ENCODE results near the gene MPND.

MPND gene

GRCh38 chr19:4343370-4344307 is at the start of gene MPND:
MPND (plus strand) TSS chr19:4343562; CDS start chr19:4343594, 32 bp downstream.
- no peak for DNase-seq (ENCODE audit: low read depth)

GRCh38 chr19:4294389-4294788 is 49.0 kb upstream of the MPND start:
- DNase-seq (ENCODE audit: low read depth): no peak

GRCh38 chr19:4295972-4296771 is 47.2 kb upstream of the MPND start:
- DNase-seq (ENCODE audit: low read depth): no peak

- DNase-seq (ENCODE audit: low read depth): no peak
These were observed 45.2 kb upstream of the MPND start for GRCh38 chr19:4297901-4298809.

- DNase-seq (ENCODE audit: low read depth): no peak
These were observed 44.4 kb upstream of the MPND start for GRCh38 chr19:4298810-4299550.

GRCh38 chr19:4300589-4300988 is 42.8 kb upstream of the MPND start:
- no peak for DNase-seq (ENCODE audit: low read depth)

GRCh38 chr19:4301590-4302242 is 41.6 kb upstream of the MPND start:
- no peak for DNase-seq (ENCODE audit: low read depth)

GRCh38 chr19:4302243-4302640 is 41.1 kb upstream of the MPND start, which contains the start of gene TMIGD2:
TMIGD2 (minus strand) TSS chr19:4302389; CDS start chr19:4302385, 4 bp downstream.
- DNase-seq (ENCODE audit: low read depth): no peak

- no peak for DNase-seq (ENCODE audit: low read depth)
These were observed 39.4 kb upstream of the MPND start for GRCh38 chr19:4303819-4304537.

GRCh38 chr19:4304538-4305256 is 38.7 kb upstream of the MPND start, which contains the start of gene FSD1:
FSD1 (plus strand) TSS chr19:4304598; CDS start chr19:4304747, 149 bp downstream.
- no peak for DNase-seq (ENCODE audit: low read depth)

GRCh38 chr19:4305257-4305612 is 38.1 kb upstream of the MPND start:
- DNase-seq (ENCODE audit: low read depth): no peak

- no peak for DNase-seq (ENCODE audit: low read depth)
These were observed 37.7 kb upstream of the MPND start for GRCh38 chr19:4305659-4306058.

GRCh38 chr19:4310247-4311121 is 32.9 kb upstream of the MPND start:
- DNase-seq (ENCODE audit: low read depth): no peak

- no peak for DNase-seq (ENCODE audit: low read depth)
These were observed 29.4 kb upstream of the MPND start for GRCh38 chr19:4313847-4314490.

GRCh38 chr19:4316956-4317355 is 26.4 kb upstream of the MPND start:
- no peak for DNase-seq (ENCODE audit: low read depth)

- no peak for DNase-seq (ENCODE audit: low read depth)
These were observed 24.9 kb upstream of the MPND start for GRCh38 chr19:4318460-4318859.

- no peak for DNase-seq (ENCODE audit: low read depth)
These were observed 24.2 kb upstream of the MPND start for GRCh38 chr19:4319067-4319718.
